ENCODE data around the gene EHD4. TPM values are rescaled to one million over a fixed set of nuclear protein-coding genes. Genes with fewer than 3 reads are reported as not detected.
A peak's percentile ranks its signal among the peaks of the same experiment; 100 is the strongest.

Gene EHD4
- total and polyA plus RNA-seq, 12 donors, result 23.4 to 62.7 (median 43.2) TPM

DNA sequence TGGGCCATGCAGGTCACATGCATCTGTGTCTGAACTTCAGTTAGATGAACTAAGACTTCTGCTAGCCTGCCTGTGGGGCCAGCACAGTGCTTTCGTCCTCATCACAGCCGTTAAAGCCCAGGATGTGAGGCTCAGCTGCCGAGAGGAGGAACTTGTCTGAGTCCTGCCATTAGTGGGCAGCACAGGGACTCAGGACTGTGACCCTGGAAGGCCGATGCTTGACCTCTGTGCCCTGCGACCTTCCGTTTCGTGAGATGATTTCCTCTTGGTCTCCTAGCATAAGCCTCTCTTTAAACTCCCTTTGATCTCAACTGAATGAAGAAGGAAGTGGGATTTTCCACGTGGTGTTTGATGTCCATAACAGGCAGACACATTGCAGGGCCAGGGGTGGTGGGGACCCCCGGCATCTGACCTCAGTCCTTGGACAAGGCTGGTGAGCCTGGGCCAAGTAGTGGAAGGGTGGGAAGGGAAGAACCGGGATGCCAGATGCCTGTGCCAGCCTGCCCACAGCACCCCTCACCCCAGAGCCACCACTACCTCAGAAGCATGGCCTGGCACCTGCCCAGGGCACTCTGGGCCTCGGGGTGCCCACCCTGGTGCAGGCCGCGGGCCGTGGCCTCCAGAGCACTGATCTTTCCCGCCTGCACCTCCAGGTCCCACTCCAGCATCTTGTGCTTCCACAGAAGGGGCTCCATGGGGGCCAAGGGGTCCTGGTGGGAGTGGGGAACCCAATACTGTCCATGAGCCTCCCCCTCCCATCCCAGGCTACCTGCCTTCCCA lies 112.1 kb downstream of the EHD4 start:
- Histone ChIP-seq H3K36me3 (peaks cover 0 to 7% (median 0%) of the 10 kb centered on the region in 9 donors), H3K4me3 (no peak overlapping the region), H3K4me1 (peaks cover 0 to 5% (median 0%) of the 10 kb centered on the region in 9 donors), H3K27ac (no peak overlapping the region), H3K27me3 (no peaks in the 10 kb centered on the region), H3K9me3 (no peaks in the 10 kb centered on the region)
- WGBS, 2 donors, result 68 to 75% methylated on average over 15 of the region's 15 CpGs
- TF ChIP-seq, protein P1, sequence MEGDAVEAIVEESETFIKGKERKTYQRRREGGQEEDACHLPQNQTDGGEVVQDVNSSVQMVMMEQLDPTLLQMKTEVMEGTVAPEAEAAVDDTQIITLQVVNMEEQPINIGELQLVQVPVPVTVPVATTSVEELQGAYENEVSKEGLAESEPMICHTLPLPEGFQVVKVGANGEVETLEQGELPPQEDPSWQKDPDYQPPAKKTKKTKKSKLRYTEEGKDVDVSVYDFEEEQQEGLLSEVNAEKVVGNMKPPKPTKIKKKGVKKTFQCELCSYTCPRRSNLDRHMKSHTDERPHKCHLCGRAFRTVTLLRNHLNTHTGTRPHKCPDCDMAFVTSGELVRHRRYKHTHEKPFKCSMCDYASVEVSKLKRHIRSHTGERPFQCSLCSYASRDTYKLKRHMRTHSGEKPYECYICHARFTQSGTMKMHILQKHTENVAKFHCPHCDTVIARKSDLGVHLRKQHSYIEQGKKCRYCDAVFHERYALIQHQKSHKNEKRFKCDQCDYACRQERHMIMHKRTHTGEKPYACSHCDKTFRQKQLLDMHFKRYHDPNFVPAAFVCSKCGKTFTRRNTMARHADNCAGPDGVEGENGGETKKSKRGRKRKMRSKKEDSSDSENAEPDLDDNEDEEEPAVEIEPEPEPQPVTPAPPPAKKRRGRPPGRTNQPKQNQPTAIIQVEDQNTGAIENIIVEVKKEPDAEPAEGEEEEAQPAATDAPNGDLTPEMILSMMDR (IDR thresholded peaks at IDR 0.05), result peak in 4 of 9 donors; percentile 20 to 37 (median 28)
- intact Hi-C loops (cut with DNase I), result no loop called here
- ATAC-seq, result peak in 3 of 8 donors; percentile 26 to 42 (median 34)
- no peak for DNase-seq

DNA sequence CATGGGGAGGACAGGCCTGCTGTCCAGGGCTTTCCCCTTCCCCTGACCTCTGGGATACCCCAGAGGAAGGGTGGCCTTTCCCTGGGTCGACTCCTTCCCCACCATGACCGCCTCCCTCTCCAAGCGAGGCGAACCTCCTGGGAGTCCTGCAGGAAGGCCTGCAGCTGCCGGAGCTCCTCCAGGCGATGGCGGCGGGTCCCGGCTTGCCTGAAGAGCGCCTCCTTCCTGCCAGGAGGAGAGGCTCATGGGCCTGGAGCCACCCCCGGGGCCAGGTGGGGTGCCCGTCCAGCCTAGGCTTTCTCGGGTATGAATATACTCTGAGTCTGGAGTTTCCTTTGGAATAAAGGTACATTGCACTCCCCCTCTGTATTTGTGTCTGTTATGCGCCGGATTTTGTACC lies 113.6 kb downstream of the EHD4 start:
- Histone ChIP-seq H3K36me3 (peaks cover 0 to 7% (median 0%) of the 10 kb centered on the region in 9 donors), H3K9me3 (no peaks in the 10 kb centered on the region), H3K27me3 (no peaks in the 10 kb centered on the region), H3K4me1 (peaks cover 0 to 5% (median 0%) of the 10 kb centered on the region in 9 donors), H3K4me3 (no peak overlapping the region), H3K27ac (no peak overlapping the region)
- ATAC-seq (no peak), DNase-seq (no peak)
- WGBS, 2 donors, result 85% methylated on average over 15 of the region's 15 CpGs
- intact Hi-C loops (cut with DNase I), result no loop called here
- TF ChIP-seq, protein P1 (IDR thresholded peaks at IDR 0.05), result no peak

DNA sequence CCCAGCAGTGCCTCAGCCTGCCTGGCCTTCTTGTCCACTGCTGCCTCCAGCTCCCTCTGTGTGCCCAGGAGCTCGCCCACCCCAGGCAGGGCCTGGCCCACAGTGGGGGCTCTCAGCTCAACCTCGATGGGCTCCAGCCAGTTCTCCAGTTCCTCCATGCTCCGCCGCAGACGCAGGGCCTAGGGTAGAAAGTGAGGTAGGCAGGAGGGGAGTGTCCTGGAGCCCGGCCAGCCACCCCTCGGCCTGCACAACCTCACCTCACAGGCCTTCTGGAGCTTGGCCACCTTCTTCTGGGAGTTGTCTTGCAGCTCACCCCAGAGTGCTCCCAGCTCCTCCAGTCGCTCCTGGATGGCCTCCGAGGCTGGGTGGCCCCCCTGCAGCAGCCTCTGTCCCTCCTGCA lies 115.0 kb downstream of the EHD4 start:
- TF ChIP-seq, protein P1 (IDR thresholded peaks at IDR 0.05), result no peak
- no peaks in the 10 kb centered on the region for H3K27me3 ChIP-seq
- no peak for ATAC-seq
- H3K9me3 ChIP-seq, result no peaks in the 10 kb centered on the region
- DNase-seq, result no peak
- no peak overlapping the region for H3K4me3 ChIP-seq
- peaks cover 0 to 5% (median 0%) of the 10 kb centered on the region in 9 donors for H3K4me1 ChIP-seq
- no peak overlapping the region for H3K27ac ChIP-seq
- WGBS, 2 donors, result 90 to 92% methylated on average over 9 of the region's 9 CpGs
- intact Hi-C loops (cut with DNase I), result no loop called here
- peaks cover 0 to 4% (median 0%) of the 10 kb centered on the region in 9 donors for H3K36me3 ChIP-seq

DNA sequence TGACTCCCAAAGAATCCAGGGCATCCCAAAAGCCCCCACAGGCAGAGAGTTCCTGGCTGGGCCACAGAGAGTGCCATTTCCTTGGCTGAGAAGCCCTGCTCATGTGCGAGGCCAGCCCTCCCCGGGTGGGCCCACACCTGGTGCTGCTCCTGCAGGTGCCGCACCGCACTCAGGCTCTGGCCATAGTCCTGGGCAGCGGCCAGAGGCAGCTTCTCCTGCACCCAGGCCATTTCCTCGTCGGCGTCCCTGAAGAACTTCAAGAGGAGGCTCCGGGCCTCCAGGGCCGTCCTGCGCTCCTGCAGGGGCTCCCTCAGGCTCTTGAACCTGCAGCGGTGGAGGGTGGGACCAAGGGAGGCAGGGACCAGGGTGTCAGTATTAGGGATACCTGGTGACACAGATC lies 115.6 kb downstream of the EHD4 start:
- no peaks in the 10 kb centered on the region for H3K9me3 ChIP-seq
- intact Hi-C loops (cut with DNase I), result no loop called here
- DNase-seq (no peak), ATAC-seq (no peak)
- no peaks in the 10 kb centered on the region for H3K27me3 ChIP-seq
- H3K4me1 ChIP-seq, result peaks cover 0 to 5% (median 0%) of the 10 kb centered on the region in 9 donors
- H3K4me3 ChIP-seq, result no peak overlapping the region
- H3K36me3 ChIP-seq, result no peaks in the 10 kb centered on the region
- H3K27ac ChIP-seq, result no peak overlapping the region
- 94 to 96% methylated on average over 12 of the region's 12 CpGs for WGBS, 2 donors
- TF ChIP-seq, protein P1 (IDR thresholded peaks at IDR 0.05), result no peak
